Activated naive CD8-positive, alpha-beta T cell treated with anti-CD3 and anti-CD28 coated beads for 36 hours (primary cell): Measurements from ENCODE around the gene KANK2. TPM values are rescaled to one million over a fixed set of nuclear protein-coding genes. Genes with fewer than 3 reads are reported as not detected.
A peak's percentile ranks its signal among the peaks of the same experiment; 100 is the strongest.
"Not testable (repeated sequence)": the region's sequence is repeated elsewhere in the genome, so short reads cannot be mapped to it uniquely, and the experiment has no call there.

Experiments
- DNase-seq: peaks from one replicate; pipeline ENCODE4 v3.0.0; 2021
- H3K27ac Mint-ChIP-seq: one replicate; pipeline ENCODE4 v1.8.0; 2022; ENCODE audit warnings: mild to moderate bottlenecking, moderate library complexity, mixed read lengths
- H3K27me3 Mint-ChIP-seq: one replicate; pipeline ENCODE4 v1.8.0; 2022; ENCODE audit warnings: mild to moderate bottlenecking, mixed read lengths
- H3K36me3 Mint-ChIP-seq: one replicate; pipeline ENCODE4 v1.8.0; 2021; ENCODE audit warnings: mild to moderate bottlenecking, mixed read lengths
- H3K4me1 Mint-ChIP-seq: one replicate; pipeline ENCODE4 v1.8.0; 2021; ENCODE audit warnings: mixed read lengths
- H3K4me3 Mint-ChIP-seq: one replicate; pipeline ENCODE4 v1.8.0; 2022; ENCODE audit warnings: mild to moderate bottlenecking, moderate library complexity, mixed read lengths
- H3K9me3 Mint-ChIP-seq: one replicate; pipeline ENCODE4 v1.8.0; 2022; ENCODE audit warnings: mixed read lengths
- total RNA-seq, 2 experiments: library from RNA; stranded (reverse); gene quantifications; one replicate each; pipeline ENCODE4 v1.2.3, GENCODE V29; 2021

KANK2 gene
- total RNA-seq, 2 experiments from 2014 or later = 0.98 to 1.8 TPM

- Mint-ChIP-seq H3K4me1 (peaks cover 12% of the 10 kb centered on the region), H3K36me3 (peaks cover 24% of the 10 kb centered on the region), H3K27ac (peak within 1 kb of the TSS; percentile 87), H3K4me3 (peak within 1 kb of the TSS; percentile 83), H3K27me3 (no peaks in the 10 kb centered on the region), H3K9me3 (no peaks in the 10 kb centered on the region)
- DNase-seq = peak; percentile 95
These were observed 41.8 kb downstream of the KANK2 start, which contains the start of gene SPC24 for GRCh38 chr19:11155373-11156120. Gene SPC24 (minus strand): TSS chr19:11155782. CDS start chr19:11155776, 6 bp downstream.

GRCh38 chr19:11154683-11155047 lies 42.7 kb downstream of the KANK2 start:
- H3K4me1 Mint-ChIP-seq = peaks cover 12% of the 10 kb centered on the region
- H3K9me3 Mint-ChIP-seq = no peaks in the 10 kb centered on the region
- H3K27ac Mint-ChIP-seq = peak overlapping the region; percentile 34
- no peak for DNase-seq
- H3K27me3 Mint-ChIP-seq = no peaks in the 10 kb centered on the region
- H3K4me3 Mint-ChIP-seq = peak overlapping the region; percentile 83
- peaks cover 24% of the 10 kb centered on the region for H3K36me3 Mint-ChIP-seq

GRCh38 chr19:11152318-11153062 lies 44.9 kb downstream of the KANK2 start:
- Mint-ChIP-seq H3K4me1 (peaks cover 12% of the 10 kb centered on the region), H3K36me3 (peaks cover 33% of the 10 kb centered on the region), H3K9me3 (no peaks in the 10 kb centered on the region), H3K4me3 (no peak overlapping the region), H3K27ac (no peak overlapping the region), H3K27me3 (no peaks in the 10 kb centered on the region)
- DNase-seq = no peak

- no peak overlapping the region for H3K27ac Mint-ChIP-seq
- no peak overlapping the region for H3K4me3 Mint-ChIP-seq
These were observed 46.2 kb downstream of the KANK2 start for GRCh38 chr19:11151181-11151580.

GRCh38 chr19:11148001-11148400 lies 49.3 kb downstream of the KANK2 start:
- no peak for DNase-seq
- no peak overlapping the region for H3K4me3 Mint-ChIP-seq
- H3K27ac Mint-ChIP-seq = no peak overlapping the region
- no peaks in the 10 kb centered on the region for H3K9me3 Mint-ChIP-seq
- H3K36me3 Mint-ChIP-seq = peaks cover 43% of the 10 kb centered on the region
- H3K4me1 Mint-ChIP-seq = peaks cover 8% of the 10 kb centered on the region
- H3K27me3 Mint-ChIP-seq = no peaks in the 10 kb centered on the region

More at GRCh38 chr19:11151181-11151580, 46.2 kb downstream of the KANK2 start:
- peaks cover 43% of the 10 kb centered on the region for H3K36me3 Mint-ChIP-seq
- no peaks in the 10 kb centered on the region for H3K9me3 Mint-ChIP-seq
- peaks cover 10% of the 10 kb centered on the region for H3K4me1 Mint-ChIP-seq
- H3K27me3 Mint-ChIP-seq = no peaks in the 10 kb centered on the region
- DNase-seq = no peak

- Mint-ChIP-seq H3K27me3 (no peaks in the 10 kb centered on the region), H3K36me3 (peaks cover 32% of the 10 kb centered on the region), H3K9me3 (no peaks in the 10 kb centered on the region), H3K4me1 (peaks cover 8% of the 10 kb centered on the region), H3K27ac (no peak overlapping the region), H3K4me3 (no peak overlapping the region)
- DNase-seq = no peak
These were observed 51.8 kb downstream of the KANK2 start for GRCh38 chr19:11145536-11145924.

GRCh38 chr19:11142528-11143171 lies 54.7 kb downstream of the KANK2 start:
- DNase-seq = no peak
- Mint-ChIP-seq H3K9me3 (no peaks in the 10 kb centered on the region), H3K4me3 (no peak overlapping the region), H3K27ac (no peak overlapping the region), H3K4me1 (peaks cover 15% of the 10 kb centered on the region), H3K27me3 (peaks cover 6% of the 10 kb centered on the region), H3K36me3 (peaks cover 23% of the 10 kb centered on the region)

GRCh38 chr19:11141937-11142527 lies 55.3 kb downstream of the KANK2 start:
- Mint-ChIP-seq H3K4me3 (no peak overlapping the region), H3K27me3 (peaks cover 6% of the 10 kb centered on the region), H3K36me3 (peaks cover 21% of the 10 kb centered on the region), H3K4me1 (peaks cover 16% of the 10 kb centered on the region), H3K9me3 (no peaks in the 10 kb centered on the region), H3K27ac (no peak overlapping the region)
- DNase-seq = no peak

- Mint-ChIP-seq H3K9me3 (no peaks in the 10 kb centered on the region), H3K27ac (no peak overlapping the region), H3K36me3 (peaks cover 10% of the 10 kb centered on the region), H3K4me1 (peaks cover 16% of the 10 kb centered on the region), H3K27me3 (peaks cover 6% of the 10 kb centered on the region), H3K4me3 (no peak overlapping the region)
- DNase-seq = no peak
These were observed 56.4 kb downstream of the KANK2 start for GRCh38 chr19:11140896-11141295.

- H3K4me1 Mint-ChIP-seq = peaks cover 16% of the 10 kb centered on the region
- not testable (repeated sequence) for H3K36me3 Mint-ChIP-seq, H3K4me3 Mint-ChIP-seq, H3K27me3 Mint-ChIP-seq, H3K9me3 Mint-ChIP-seq, H3K27ac Mint-ChIP-seq, DNase-seq
These were observed 57.3 kb downstream of the KANK2 start for GRCh38 chr19:11140023-11140538.

GRCh38 chr19:11138601-11139300 lies 58.6 kb downstream of the KANK2 start:
- DNase-seq = no peak
- peaks cover 15% of the 10 kb centered on the region for H3K4me1 Mint-ChIP-seq
- peak overlapping the region; percentile 11 for H3K4me3 Mint-ChIP-seq
- H3K9me3 Mint-ChIP-seq = no peaks in the 10 kb centered on the region
- H3K27ac Mint-ChIP-seq = no peak overlapping the region
- H3K27me3 Mint-ChIP-seq = peaks cover 6% of the 10 kb centered on the region
- H3K36me3 Mint-ChIP-seq = no peaks in the 10 kb centered on the region

- peak; percentile 54 for DNase-seq
- Mint-ChIP-seq H3K36me3 (peaks cover 2% of the 10 kb centered on the region), H3K4me1 (peaks cover 8% of the 10 kb centered on the region), H3K9me3 (no peaks in the 10 kb centered on the region), H3K27ac (peak overlapping the region; percentile 68), H3K27me3 (peaks cover 6% of the 10 kb centered on the region), H3K4me3 (peak overlapping the region; percentile 61)
These were observed 59.6 kb downstream of the KANK2 start for GRCh38 chr19:11137542-11138384.

- no peak for DNase-seq
- peaks cover 9% of the 10 kb centered on the region for H3K36me3 Mint-ChIP-seq
- peaks cover 8% of the 10 kb centered on the region for H3K4me1 Mint-ChIP-seq
- H3K4me3 Mint-ChIP-seq = peak overlapping the region; percentile 10
- no peaks in the 10 kb centered on the region for H3K9me3 Mint-ChIP-seq
- H3K27me3 Mint-ChIP-seq = peaks cover 6% of the 10 kb centered on the region
- no peak overlapping the region for H3K27ac Mint-ChIP-seq
These were observed 60.8 kb downstream of the KANK2 start for GRCh38 chr19:11136400-11137101.
